ENCODE results near the gene TMC4. TPM values are rescaled to one million over a fixed set of nuclear protein-coding genes. Genes with fewer than 3 reads are reported as not detected.
A peak's percentile ranks its signal among the peaks of the same experiment; 100 is the strongest.

The TMC4 gene
- total RNA-seq, 1 donor from 2014 or later: 0.83 TPM

- intact Hi-C loops (cut with micrococcal nuclease): loop anchor here (10.0 kb wide), 1 partner anchor 920 kb away; no protein-coding TSS in a partner anchor
- H3K4me1 Mint-ChIP-seq (ENCODE audit: low read depth): peaks cover 37% of the 10 kb centered on the region
- peaks cover 4% of the 10 kb centered on the region for H3K27me3 Mint-ChIP-seq (ENCODE audit: insufficient read depth)
- no peak for DNase-seq (ENCODE audit: low spot score)
- no peaks in the 10 kb centered on the region for H3K9me3 Mint-ChIP-seq
- H3K36me3 Mint-ChIP-seq (ENCODE audit: low read depth): peaks cover 1% of the 10 kb centered on the region
- no peak overlapping the region for H3K4me3 Mint-ChIP-seq
- no peak overlapping the region for H3K27ac Mint-ChIP-seq
Measured at GRCh38 chr19:54165222-54165621, 7.7 kb downstream of the TMC4 start.

- H3K36me3 Mint-ChIP-seq (ENCODE audit: low read depth): peaks cover 2% of the 10 kb centered on the region
- DNase-seq (ENCODE audit: low spot score): peak; percentile 79
- H3K27me3 Mint-ChIP-seq (ENCODE audit: insufficient read depth): peaks cover 5% of the 10 kb centered on the region
- H3K4me3 Mint-ChIP-seq: peak overlapping the region; percentile 68
- H3K9me3 Mint-ChIP-seq: no peaks in the 10 kb centered on the region
- no peak overlapping the region for H3K27ac Mint-ChIP-seq
- intact Hi-C loops (cut with micrococcal nuclease): loop anchor here (5.0 to 10.0 kb wide), 2 partner anchors 297 to 920 kb away; partner anchors contain the start of gene MYADM
- H3K4me1 Mint-ChIP-seq (ENCODE audit: low read depth): peaks cover 44% of the 10 kb centered on the region
Measured at GRCh38 chr19:54164369-54165068, 8.4 kb downstream of the TMC4 start.

- Mint-ChIP-seq H3K27ac (peak overlapping the region; percentile 45), H3K36me3 (ENCODE audit: low read depth) (peaks cover 7% of the 10 kb centered on the region), H3K27me3 (ENCODE audit: insufficient read depth) (peaks cover 6% of the 10 kb centered on the region), H3K4me1 (ENCODE audit: low read depth) (peaks cover 52% of the 10 kb centered on the region), H3K4me3 (peak overlapping the region; percentile 92), H3K9me3 (no peaks in the 10 kb centered on the region)
- intact Hi-C loops (cut with micrococcal nuclease): loop anchor here (1.0 to 10.0 kb wide), 5 partner anchors 37 to 922 kb away; partner anchors contain the start of genes LENG8, MYADM and RPS9
- no peak for DNase-seq (ENCODE audit: low spot score)
Measured at GRCh38 chr19:54162884-54163283, 10.1 kb downstream of the TMC4 start.

GRCh38 chr19:54162241-54162805 lies 10.6 kb downstream of the TMC4 start:
- intact Hi-C loops (cut with micrococcal nuclease): loop anchor here (1.0 to 10.0 kb wide), 5 partner anchors 38 to 922 kb away; partner anchors contain the start of genes LENG8, MYADM and RPS9
- Mint-ChIP-seq H3K9me3 (no peaks in the 10 kb centered on the region), H3K27ac (peak overlapping the region; percentile 77), H3K36me3 (ENCODE audit: low read depth) (peaks cover 7% of the 10 kb centered on the region), H3K4me1 (ENCODE audit: low read depth) (peaks cover 52% of the 10 kb centered on the region), H3K27me3 (ENCODE audit: insufficient read depth) (peaks cover 6% of the 10 kb centered on the region), H3K4me3 (peak overlapping the region; percentile 95)
- peak; percentile 74 for DNase-seq (ENCODE audit: low spot score)

GRCh38 chr19:54160854-54161253 lies 12.1 kb downstream of the TMC4 start:
- H3K9me3 Mint-ChIP-seq: no peaks in the 10 kb centered on the region
- peaks cover 6% of the 10 kb centered on the region for H3K27me3 Mint-ChIP-seq (ENCODE audit: insufficient read depth)
- H3K36me3 Mint-ChIP-seq (ENCODE audit: low read depth): peaks cover 12% of the 10 kb centered on the region
- no peak for DNase-seq (ENCODE audit: low spot score)
- H3K27ac Mint-ChIP-seq: peak overlapping the region; percentile 99
- peak overlapping the region; percentile 95 for H3K4me3 Mint-ChIP-seq
- H3K4me1 Mint-ChIP-seq (ENCODE audit: low read depth): peaks cover 52% of the 10 kb centered on the region
- intact Hi-C loops (cut with micrococcal nuclease): loop anchor here (1.0 to 10.0 kb wide), 3 partner anchors 47 to 924 kb away; partner anchors contain the start of gene MYADM

GRCh38 chr19:54160182-54160811 lies 12.7 kb downstream of the TMC4 start:
- Mint-ChIP-seq H3K9me3 (no peaks in the 10 kb centered on the region), H3K4me1 (ENCODE audit: low read depth) (peaks cover 52% of the 10 kb centered on the region), H3K4me3 (peak overlapping the region; percentile 95), H3K36me3 (ENCODE audit: low read depth) (peaks cover 12% of the 10 kb centered on the region), H3K27ac (peak overlapping the region; percentile 99), H3K27me3 (ENCODE audit: insufficient read depth) (peaks cover 5% of the 10 kb centered on the region)
- intact Hi-C loops (cut with micrococcal nuclease): loop anchor here (1.0 to 10.0 kb wide), 3 partner anchors 48 to 925 kb away; partner anchors contain the start of gene MYADM
- DNase-seq (ENCODE audit: low spot score): no peak

GRCh38 chr19:54159352-54160181 lies 13.4 kb downstream of the TMC4 start, which contains the start of gene LENG1:
Gene LENG1 (minus strand): TSS chr19:54159721. CDS start chr19:54159695, 26 bp downstream.
- peaks cover 4% of the 10 kb centered on the region for H3K27me3 Mint-ChIP-seq (ENCODE audit: insufficient read depth)
- H3K27ac Mint-ChIP-seq: peak within 1 kb of the TSS; percentile 99
- peak within 1 kb of the TSS; percentile 95 for H3K4me3 Mint-ChIP-seq
- peaks cover 56% of the 10 kb centered on the region for H3K4me1 Mint-ChIP-seq (ENCODE audit: low read depth)
- peak; percentile 99 for DNase-seq (ENCODE audit: low spot score)
- peaks cover 19% of the 10 kb centered on the region for H3K36me3 Mint-ChIP-seq (ENCODE audit: low read depth)
- intact Hi-C loops (cut with micrococcal nuclease): loop anchor here (1.0 to 10.0 kb wide), 9 partner anchors 22 to 1495 kb away; partner anchors contain the start of genes CNOT3, MYADM, NDUFA3 and PRPF31
- H3K9me3 Mint-ChIP-seq: no peaks in the 10 kb centered on the region

- no peaks in the 10 kb centered on the region for H3K9me3 Mint-ChIP-seq
- H3K27me3 Mint-ChIP-seq (ENCODE audit: insufficient read depth): peaks cover 4% of the 10 kb centered on the region
- intact Hi-C loops (cut with micrococcal nuclease): loop anchor here (1.0 kb wide), 6 partner anchors 22 to 1495 kb away; partner anchors contain the start of genes CNOT3, NDUFA3, PRPF31 and TFPT
- H3K4me1 Mint-ChIP-seq (ENCODE audit: low read depth): peaks cover 56% of the 10 kb centered on the region
- peak overlapping the region; percentile 95 for H3K4me3 Mint-ChIP-seq
- H3K36me3 Mint-ChIP-seq (ENCODE audit: low read depth): peaks cover 26% of the 10 kb centered on the region
- DNase-seq (ENCODE audit: low spot score): no peak
- H3K27ac Mint-ChIP-seq: peak overlapping the region; percentile 88
Measured at GRCh38 chr19:54158812-54159351, 14.1 kb downstream of the TMC4 start.

- Mint-ChIP-seq H3K27me3 (ENCODE audit: insufficient read depth) (peaks cover 4% of the 10 kb centered on the region), H3K27ac (peak overlapping the region; percentile 61), H3K36me3 (ENCODE audit: low read depth) (peaks cover 33% of the 10 kb centered on the region), H3K4me3 (peak overlapping the region; percentile 22), H3K4me1 (ENCODE audit: low read depth) (peaks cover 45% of the 10 kb centered on the region), H3K9me3 (no peaks in the 10 kb centered on the region)
- intact Hi-C loops (cut with micrococcal nuclease): no loop called here
- no peak for DNase-seq (ENCODE audit: low spot score)
Measured at GRCh38 chr19:54156953-54157352, 16.0 kb downstream of the TMC4 start.

GRCh38 chr19:54156490-54156889 lies 16.5 kb downstream of the TMC4 start:
- intact Hi-C loops (cut with micrococcal nuclease): no loop called here
- Mint-ChIP-seq H3K36me3 (ENCODE audit: low read depth) (peaks cover 36% of the 10 kb centered on the region), H3K27me3 (ENCODE audit: insufficient read depth) (peaks cover 4% of the 10 kb centered on the region), H3K27ac (no peak overlapping the region), H3K9me3 (no peaks in the 10 kb centered on the region), H3K4me3 (peak overlapping the region; percentile 22), H3K4me1 (ENCODE audit: low read depth) (peaks cover 43% of the 10 kb centered on the region)
- DNase-seq (ENCODE audit: low spot score): no peak

GRCh38 chr19:54155694-54156093 lies 17.3 kb downstream of the TMC4 start:
- H3K27ac Mint-ChIP-seq: no peak overlapping the region

More at GRCh38 chr19:54155694-54156093, 17.3 kb downstream of the TMC4 start:
- H3K4me3 Mint-ChIP-seq: no peak overlapping the region
- H3K27me3 Mint-ChIP-seq (ENCODE audit: insufficient read depth): peaks cover 4% of the 10 kb centered on the region
- H3K36me3 Mint-ChIP-seq (ENCODE audit: low read depth): peaks cover 42% of the 10 kb centered on the region
- DNase-seq (ENCODE audit: low spot score): no peak
- intact Hi-C loops (cut with micrococcal nuclease): no loop called here
- H3K9me3 Mint-ChIP-seq: no peaks in the 10 kb centered on the region
- peaks cover 38% of the 10 kb centered on the region for H3K4me1 Mint-ChIP-seq (ENCODE audit: low read depth)
